HG03575 (cell line): ENCODE measurements around the gene SACM1L.

Source experiments
- ATAC-seq: cut with Tn5 transposase; IDR thresholded peaks from one replicate; pipeline ENCODE4 v1.9.1; 2021; ENCODE audit not compliant: unreplicated experiment, insufficient number of reproducible peaks, low FRiP score; ENCODE audit errors: extremely low read depth

Gene SACM1L

DNA sequence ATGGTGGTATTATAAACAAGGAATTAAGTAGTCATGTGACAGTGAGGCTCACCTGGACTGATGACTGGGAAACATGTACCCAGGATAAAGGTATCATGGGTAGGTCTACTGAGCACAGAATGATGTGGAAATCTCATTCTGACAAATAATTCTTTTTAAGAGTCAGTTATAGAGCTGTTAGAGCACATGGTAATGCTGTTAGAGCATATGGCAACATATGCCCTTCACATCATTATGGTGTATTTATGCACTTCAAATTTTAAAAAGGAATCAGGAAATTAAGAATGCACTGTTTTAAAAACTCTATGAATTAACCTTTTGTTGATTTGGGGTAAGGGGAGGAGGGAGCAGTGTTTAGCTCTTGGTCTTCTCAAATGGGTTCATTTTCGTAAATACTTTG is 105.5 kb downstream of the SACM1L start:
- no peak for ATAC-seq
